Measurements from ENCODE around the gene ABCC1.
"Not testable (repeated sequence)": the region's sequence is repeated elsewhere in the genome, so short reads cannot be mapped to it uniquely, and the experiment has no call there.

ABCC1 gene

GRCh38 chr16:16148755-16149154 lies 199.3 kb downstream of the ABCC1 start:
- Mint-ChIP-seq H3K9me3 (no peaks in the 10 kb centered on the region), H3K4me1 (no peaks in the 10 kb centered on the region), H3K36me3 (peaks cover 42% of the 10 kb centered on the region), H3K4me3 (no peak overlapping the region), H3K27ac (no peak overlapping the region)
- ATAC-seq (no peak), DNase-seq (ENCODE audit: low spot score in 2 of 2) (no peak)

DNA sequence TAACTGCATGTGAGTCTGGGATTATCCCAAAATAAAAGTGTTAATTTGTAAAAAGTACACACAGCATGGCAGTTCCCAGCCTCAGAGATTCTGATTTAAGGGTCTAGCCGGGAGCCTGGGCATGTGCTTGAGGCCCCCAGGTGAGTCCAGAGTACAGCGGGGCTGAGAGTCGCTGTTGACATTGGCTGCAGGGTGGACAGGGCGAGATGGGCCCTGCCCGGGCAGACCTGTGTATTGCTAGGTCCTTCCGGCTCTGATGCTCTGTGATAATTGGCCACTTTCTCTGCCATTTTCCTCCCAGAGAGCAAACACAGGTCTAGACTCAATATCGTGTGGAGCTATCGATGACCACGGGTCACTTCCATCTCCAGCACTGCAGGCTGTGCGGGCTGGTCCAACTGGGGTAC lies 200.3 kb downstream of the ABCC1 start:
- Mint-ChIP-seq H3K4me3 (no peak overlapping the region), H3K4me1 (no peaks in the 10 kb centered on the region), H3K36me3 (peaks cover 34% of the 10 kb centered on the region), H3K9me3 (no peaks in the 10 kb centered on the region), H3K27ac (no peak overlapping the region)
- DNase-seq (ENCODE audit: low spot score in 2 of 2) (no peak), ATAC-seq (no peak)

DNA sequence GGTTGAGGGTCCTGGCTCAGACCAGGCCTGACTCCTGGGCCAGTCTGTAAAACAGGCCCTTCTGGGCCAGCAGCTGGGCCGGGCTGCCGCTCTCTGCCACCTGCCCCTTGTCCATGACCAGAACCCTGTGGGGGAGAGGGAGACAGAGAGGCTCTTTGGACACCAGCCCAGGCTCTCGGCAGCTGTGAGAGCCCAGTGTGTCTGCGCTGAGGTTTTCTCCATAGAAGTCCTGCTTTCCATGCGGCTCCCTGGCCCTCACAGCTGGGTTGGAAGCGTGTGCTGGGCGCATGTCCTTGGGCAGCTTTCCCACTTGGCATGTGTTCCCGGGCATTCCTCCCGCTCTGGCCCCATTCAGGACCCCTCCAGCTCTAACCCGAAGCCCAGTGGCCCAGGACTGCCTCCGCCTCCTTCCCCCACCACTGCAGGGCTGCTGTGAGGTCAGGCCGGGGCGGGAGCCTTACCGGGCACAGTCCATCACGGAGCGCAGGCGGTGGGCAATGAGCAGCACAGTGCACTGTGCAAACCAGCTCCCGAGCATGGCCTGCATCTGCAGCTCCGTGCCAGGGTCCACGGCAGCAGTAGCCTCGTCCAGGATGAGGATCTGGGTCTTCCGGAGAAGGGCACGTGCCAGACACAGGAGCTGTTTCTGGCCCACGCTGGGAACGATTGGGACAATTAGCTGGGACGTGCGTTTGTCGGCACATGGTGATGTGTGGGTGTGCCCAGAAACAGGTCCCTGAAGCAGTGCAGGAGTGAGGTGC lies 200.9 kb downstream of the ABCC1 start:
- H3K27ac Mint-ChIP-seq = no peak overlapping the region
- DNase-seq (ENCODE audit: low spot score in 2 of 2) = no peak

DNA sequence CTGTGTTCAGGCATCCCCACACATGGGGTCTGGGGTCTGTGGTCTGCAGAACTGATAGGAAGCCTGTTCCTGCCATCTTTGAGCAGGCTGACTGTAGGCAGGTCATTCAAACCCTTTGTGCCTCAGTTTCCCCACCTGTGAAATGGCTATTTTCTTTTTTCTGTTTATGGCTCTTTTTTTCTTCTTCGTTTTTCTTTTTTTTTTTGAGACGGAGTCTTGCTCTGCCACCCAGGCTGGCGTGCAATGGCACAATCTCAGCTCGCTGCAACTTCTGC lies 201.4 kb downstream of the ABCC1 start:
- Mint-ChIP-seq H3K27ac (no peak overlapping the region), H3K9me3 (no peaks in the 10 kb centered on the region)

More for the DNA sequence above, 200.9 kb downstream of the ABCC1 start:
- Mint-ChIP-seq H3K36me3 (peaks cover 34% of the 10 kb centered on the region), H3K4me3 (no peak overlapping the region), H3K4me1 (no peaks in the 10 kb centered on the region), H3K9me3 (no peaks in the 10 kb centered on the region)
- peak; percentile 31 for ATAC-seq

GRCh38 chr16:16151315-16151714 lies 201.9 kb downstream of the ABCC1 start:
- Mint-ChIP-seq H3K36me3 (peaks cover 27% of the 10 kb centered on the region), H3K9me3 (no peaks in the 10 kb centered on the region), H3K4me3 (no peak overlapping the region), H3K4me1 (no peaks in the 10 kb centered on the region), H3K27ac (no peak overlapping the region)
- DNase-seq (ENCODE audit: low spot score in 2 of 2) (no peak), ATAC-seq (no peak)

More for the DNA sequence above, 201.4 kb downstream of the ABCC1 start:
- DNase-seq (ENCODE audit: low spot score in 2 of 2) (no peak), ATAC-seq (no peak)
- no peak overlapping the region for H3K4me3 Mint-ChIP-seq
- no peaks in the 10 kb centered on the region for H3K4me1 Mint-ChIP-seq
- H3K36me3 Mint-ChIP-seq = peaks cover 30% of the 10 kb centered on the region

DNA sequence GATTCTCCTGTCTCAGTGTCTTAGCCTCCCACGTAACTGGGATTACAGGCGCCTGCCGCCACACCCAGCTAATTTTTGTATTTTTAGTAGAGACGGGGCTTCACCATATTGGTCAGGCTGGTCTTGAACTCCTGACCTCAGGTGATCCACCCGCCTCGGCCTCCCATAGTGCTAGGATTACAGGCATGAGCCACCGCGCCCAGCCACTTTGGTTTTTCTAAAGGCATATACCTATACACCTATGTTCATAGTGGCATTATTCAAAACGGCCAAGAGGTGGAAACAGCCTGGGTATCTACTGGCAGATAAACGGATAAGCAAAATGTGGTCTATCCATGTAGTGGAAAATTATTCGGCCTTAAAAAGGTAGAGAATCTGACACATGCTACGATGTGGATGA lies 203.6 kb downstream of the ABCC1 start:
- H3K27ac Mint-ChIP-seq; H3K4me1 Mint-ChIP-seq; DNase-seq (ENCODE audit: low spot score in 2 of 2); ATAC-seq; H3K9me3 Mint-ChIP-seq; H3K4me3 Mint-ChIP-seq: not testable (repeated sequence)
- H3K36me3 Mint-ChIP-seq = peaks cover 27% of the 10 kb centered on the region

GRCh38 chr16:16154281-16154951 lies 205.0 kb downstream of the ABCC1 start:
- H3K4me3 Mint-ChIP-seq = no peak overlapping the region
- H3K36me3 Mint-ChIP-seq = peaks cover 18% of the 10 kb centered on the region
- DNase-seq (ENCODE audit: low spot score in 2 of 2) (no peak), ATAC-seq (no peak)
- H3K27ac Mint-ChIP-seq = no peak overlapping the region
- H3K9me3 Mint-ChIP-seq = peaks cover 5% of the 10 kb centered on the region
- H3K4me1 Mint-ChIP-seq = no peaks in the 10 kb centered on the region

GRCh38 chr16:16155234-16155633 lies 205.8 kb downstream of the ABCC1 start:
- H3K4me1 Mint-ChIP-seq = no peaks in the 10 kb centered on the region
- no peak for DNase-seq (ENCODE audit: low spot score in 2 of 2)
- peaks cover 13% of the 10 kb centered on the region for H3K36me3 Mint-ChIP-seq
- no peak overlapping the region for H3K4me3 Mint-ChIP-seq
- no peak for ATAC-seq
- no peak overlapping the region for H3K27ac Mint-ChIP-seq
- peaks cover 5% of the 10 kb centered on the region for H3K9me3 Mint-ChIP-seq

- ATAC-seq = no peak
- H3K36me3 Mint-ChIP-seq = peaks cover 9% of the 10 kb centered on the region
- no peaks in the 10 kb centered on the region for H3K4me1 Mint-ChIP-seq
These were observed 207.8 kb downstream of the ABCC1 start for GRCh38 chr16:16157166-16157565.

GRCh38 chr16:16158082-16158658 lies 208.8 kb downstream of the ABCC1 start:
- H3K9me3 Mint-ChIP-seq = peaks cover 7% of the 10 kb centered on the region
- H3K36me3 Mint-ChIP-seq = peaks cover 9% of the 10 kb centered on the region
- no peak overlapping the region for H3K27ac Mint-ChIP-seq
- no peaks in the 10 kb centered on the region for H3K4me1 Mint-ChIP-seq
- DNase-seq (ENCODE audit: low spot score in 2 of 2) = no peak
- no peak overlapping the region for H3K4me3 Mint-ChIP-seq
- ATAC-seq = no peak

More at GRCh38 chr16:16157166-16157565, 207.8 kb downstream of the ABCC1 start:
- H3K4me3 Mint-ChIP-seq = no peak overlapping the region
- DNase-seq (ENCODE audit: low spot score in 2 of 2) = no peak
- peaks cover 7% of the 10 kb centered on the region for H3K9me3 Mint-ChIP-seq
- no peak overlapping the region for H3K27ac Mint-ChIP-seq

DNA sequence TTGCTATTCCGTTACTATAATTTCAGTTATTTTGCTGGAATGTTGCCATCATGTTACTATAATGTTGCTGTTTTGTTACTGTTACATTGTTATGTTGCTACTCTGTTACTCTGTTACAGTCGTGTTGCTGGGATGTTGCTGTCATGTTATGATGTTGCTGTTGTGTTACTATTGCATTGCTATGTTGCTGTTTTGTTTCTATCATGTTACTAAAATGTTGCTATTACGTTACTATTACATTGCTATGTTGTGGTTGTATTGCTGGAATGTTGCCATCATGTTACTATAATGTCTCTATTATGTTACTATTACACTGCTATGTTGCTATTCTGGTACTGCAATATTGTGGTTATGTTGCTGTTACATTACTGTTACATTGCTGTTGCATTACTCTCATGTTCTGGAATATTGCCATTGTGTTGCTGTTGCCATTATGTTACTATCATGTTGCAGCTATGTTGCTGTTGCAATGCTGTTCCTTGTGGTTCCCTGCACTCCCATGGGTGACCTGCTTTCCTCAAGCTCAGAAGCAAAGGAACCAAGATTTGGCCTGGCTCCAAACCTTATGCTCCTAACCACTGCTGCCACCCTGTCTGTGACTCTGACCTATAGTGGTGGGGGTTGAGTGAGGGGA lies 209.4 kb downstream of the ABCC1 start:
- DNase-seq (ENCODE audit: low spot score in 2 of 2) = no peak
- no peaks in the 10 kb centered on the region for H3K4me1 Mint-ChIP-seq
- no peak overlapping the region for H3K27ac Mint-ChIP-seq
- no peak overlapping the region for H3K4me3 Mint-ChIP-seq
- ATAC-seq = no peak
- peaks cover 7% of the 10 kb centered on the region for H3K9me3 Mint-ChIP-seq
- H3K36me3 Mint-ChIP-seq = peaks cover 9% of the 10 kb centered on the region

DNA sequence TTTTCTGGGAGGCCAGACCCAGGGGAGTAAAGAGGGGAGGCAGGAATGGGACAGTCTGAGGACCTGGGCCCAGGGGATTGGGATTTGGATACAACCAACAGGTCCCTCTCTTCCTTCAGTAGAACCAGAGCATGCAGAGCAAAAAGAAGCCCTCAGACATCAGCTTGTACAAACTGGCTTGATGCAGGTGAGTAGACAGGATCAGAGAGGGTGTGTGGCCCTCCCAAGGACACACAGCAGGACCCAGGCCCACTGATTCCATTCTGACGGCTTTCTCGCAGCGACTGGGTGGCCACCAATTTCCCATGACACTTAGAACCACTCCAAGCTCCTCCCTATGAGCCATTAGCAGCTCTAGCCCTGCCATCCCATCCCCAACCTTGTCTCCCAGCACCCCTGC lies 210.2 kb downstream of the ABCC1 start:
- peaks cover 7% of the 10 kb centered on the region for H3K9me3 Mint-ChIP-seq
- ATAC-seq (no peak), DNase-seq (ENCODE audit: low spot score in 2 of 2) (no peak)
- no peak overlapping the region for H3K4me3 Mint-ChIP-seq
- H3K36me3 Mint-ChIP-seq = peaks cover 8% of the 10 kb centered on the region
- no peak overlapping the region for H3K27ac Mint-ChIP-seq
- H3K4me1 Mint-ChIP-seq = no peaks in the 10 kb centered on the region

- Mint-ChIP-seq H3K4me3 (no peak overlapping the region), H3K9me3 (peaks cover 7% of the 10 kb centered on the region), H3K27ac (no peak overlapping the region), H3K36me3 (no peaks in the 10 kb centered on the region), H3K4me1 (no peaks in the 10 kb centered on the region)
- no peak for DNase-seq (ENCODE audit: low spot score in 2 of 2)
- ATAC-seq = no peak
These were observed 211.9 kb downstream of the ABCC1 start for GRCh38 chr16:16161319-16161718.

- not testable (repeated sequence) for H3K27ac Mint-ChIP-seq
These were observed 212.4 kb downstream of the ABCC1 start for GRCh38 chr16:16161840-16162239.

DNA sequence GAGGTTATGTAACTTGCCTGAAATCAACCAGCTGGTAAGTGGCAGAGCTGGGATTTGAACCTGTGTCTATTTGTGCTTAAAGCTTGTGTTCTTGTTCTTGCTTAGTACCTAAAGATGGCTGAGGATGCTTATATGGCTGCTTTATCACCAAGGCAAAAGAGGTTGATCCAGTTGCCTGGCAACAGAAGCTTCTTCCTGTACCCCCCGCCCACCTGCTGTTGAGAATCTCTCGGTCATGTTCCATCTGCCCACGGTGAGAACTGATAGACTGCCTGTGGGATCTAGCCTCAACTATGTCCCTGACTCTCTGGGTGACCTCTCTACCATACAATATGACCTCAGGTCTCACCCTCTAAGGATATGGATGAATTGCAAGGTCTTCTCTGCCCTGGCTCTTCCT lies 213.2 kb downstream of the ABCC1 start:
- peaks cover 7% of the 10 kb centered on the region for H3K9me3 Mint-ChIP-seq
- no peak overlapping the region for H3K4me3 Mint-ChIP-seq
- no peaks in the 10 kb centered on the region for H3K36me3 Mint-ChIP-seq
- ATAC-seq (peak; percentile 39), DNase-seq (ENCODE audit: low spot score in 2 of 2) (no peak)
- no peak overlapping the region for H3K27ac Mint-ChIP-seq
- no peaks in the 10 kb centered on the region for H3K4me1 Mint-ChIP-seq

More at GRCh38 chr16:16161840-16162239, 212.4 kb downstream of the ABCC1 start:
- not testable (repeated sequence) for H3K36me3 Mint-ChIP-seq; DNase-seq (ENCODE audit: low spot score in 2 of 2); H3K4me3 Mint-ChIP-seq; H3K9me3 Mint-ChIP-seq; ATAC-seq; H3K4me1 Mint-ChIP-seq
